B cell (primary cell): ENCODE results near the gene FITM1. TPM values are rescaled to one million over a fixed set of nuclear protein-coding genes. Genes with fewer than 3 reads are reported as not detected.

ENCODE experiments used
- ATAC-seq: fragments of 200-7000 bp; cut with Tn5 transposase; one replicate; pipeline ENCODE4 v1.10.0; 2021; ENCODE audit warnings: low read depth, mild to moderate bottlenecking, moderate number of reproducible peaks, moderate library complexity
- CTCF ChIA-PET: fragments of 350-600 bp; sonication (Branson Sonifier 250); formaldehyde crosslinking; loops from one replicate; lab custom pipeline; 2021; ENCODE audit warnings: antibody characterized with exemption, inconsistent platforms; lab: Charles Lee
- POLR2A ChIA-PET: fragments of 350-600 bp; sonication (Branson Sonifier 250); formaldehyde crosslinking; loops from one replicate; lab custom pipeline; 2021; ENCODE audit warnings: antibody characterized with exemption; lab: Charles Lee
- DNase-seq: peaks from one replicate; pipeline ENCODE4 v3.0.0; 2013
- H2AFZ ChIP-seq: 2 replicates; pipeline ENCODE4 v1.6.1; 2012; ENCODE audit warnings: mild to moderate bottlenecking, low read depth, low read length; ENCODE audit not compliant: insufficient read depth, poor library complexity, severe bottlenecking
- H3K27ac ChIP-seq, 2 donors: 1 replicate in 1 of 2; 2 replicates in 1 of 2; pipeline ENCODE4 v1.5.1; 2012 to 2013; ENCODE audit warnings: low read length in 2 of 2, mild to moderate bottlenecking in 2 of 2, moderate library complexity in 1 of 2
- H3K27me3 ChIP-seq, 4 experiments: fragments of 200-600 bp in 1 of 4; sonication (generic) in 1 of 4; replicated peaks in 1 of 4; 1 replicate in 2 of 4; 2 replicates in 2 of 4; pipeline versions ENCODE4 v1.6.1 to v1.7.0; 2013 to 2016; ENCODE audit warnings: low read length in 3 of 4, mild to moderate bottlenecking in 2 of 4, mixed read lengths in 1 of 4, moderate library complexity in 1 of 4; ENCODE audit not compliant: insufficient read depth in 4 of 4, control insufficient read depth in 3 of 4; ENCODE audit errors: control extremely low read depth in 1 of 4
- H3K36me3 ChIP-seq, 2 experiments: replicated peaks in 1 of 2; 1 replicate in 1 of 2; 2 replicates in 1 of 2; pipeline versions ENCODE4 v1.6.1 to v1.7.1; 2013; ENCODE audit warnings: low read length in 1 of 2; ENCODE audit not compliant: insufficient read depth in 2 of 2, control insufficient read depth in 1 of 2; ENCODE audit errors: control extremely low read depth in 1 of 2, extremely low read depth in 1 of 2
- H3K4me1 ChIP-seq, 2 donors: fragments of 200-600 bp in 1 of 2; sonication (generic) in 1 of 2; 1 replicate in 1 of 2; 2 replicates in 1 of 2; pipeline versions ENCODE4 v1.5.1 to v1.6.1; 2013 to 2017; ENCODE audit warnings: low read length in 2 of 2; ENCODE audit not compliant: control insufficient read depth in 2 of 2, insufficient read depth in 2 of 2
- H3K4me2 ChIP-seq: replicated peaks from 2 replicates; pipeline ENCODE3; 2012; ENCODE audit warnings: mild to moderate bottlenecking, low read depth, low read length; ENCODE audit not compliant: poor library complexity, severe bottlenecking
- H3K4me3 ChIP-seq, 5 experiments: fragments of 200-600 bp in 1 of 5; sonication (generic) in 1 of 5; 1 replicate in 3 of 5; 2 replicates in 2 of 5; pipeline versions ENCODE4 v1.5.1 to v1.7.0; 2011 to 2016; ENCODE audit warnings: low read length in 4 of 5, mild to moderate bottlenecking in 4 of 5, low read depth in 2 of 5, control low read depth in 1 of 5, moderate library complexity in 1 of 5; ENCODE audit not compliant: insufficient read depth in 1 of 5; ENCODE audit errors: control extremely low read depth in 1 of 5, extremely low read depth in 1 of 5
- H3K79me2 ChIP-seq: fragments of 200-600 bp; sonication (generic); one replicate; pipeline ENCODE4 v1.6.0; 2016; ENCODE audit warnings: low read length; ENCODE audit not compliant: control insufficient read depth, insufficient read depth
- H3K9ac ChIP-seq: fragments of 200-600 bp; sonication (generic); 2 replicates; pipeline ENCODE4 v1.6.1; 2017; ENCODE audit warnings: mild to moderate bottlenecking, low read length, moderate library complexity
- H3K9me3 ChIP-seq, 3 donors: one replicate each; pipeline versions ENCODE4 v1.6.1 to v1.7.1; 2013; ENCODE audit warnings: low read length in 2 of 3; ENCODE audit not compliant: control insufficient read depth in 2 of 3, insufficient read depth in 1 of 3; ENCODE audit errors: control extremely low read depth in 1 of 3
- H4K20me1 ChIP-seq: 2 replicates; pipeline ENCODE4 v1.6.0; 2012; ENCODE audit warnings: mild to moderate bottlenecking, low read length; ENCODE audit not compliant: insufficient read depth, control insufficient read depth, poor library complexity, severe bottlenecking
- H3K27ac Mint-ChIP-seq: one replicate; pipeline ENCODE4 v1.8.0; 2021; ENCODE audit warnings: mixed read lengths
- H3K27me3 Mint-ChIP-seq: one replicate; pipeline ENCODE4 v1.8.0; 2021; ENCODE audit warnings: mixed read lengths
- H3K4me1 Mint-ChIP-seq: one replicate; pipeline ENCODE4 v1.8.0; 2021; ENCODE audit warnings: mixed read lengths
- H3K4me3 Mint-ChIP-seq: one replicate; pipeline ENCODE4 v1.8.0; 2021; ENCODE audit warnings: mixed read lengths
- H3K9me3 Mint-ChIP-seq: one replicate; pipeline ENCODE4 v1.8.0; 2022; ENCODE audit warnings: mixed read lengths; ENCODE audit not compliant: insufficient read depth
- EZH2 ChIP-seq: IDR thresholded peaks from 2 replicates; pipeline ENCODE4 v1.6.1; 2012; ENCODE audit warnings: borderline replicate concordance, low read depth, mild to moderate bottlenecking, moderate library complexity, low read length; ENCODE audit not compliant: insufficient read depth, poor library complexity, severe bottlenecking
- WGBS: methylation state at CpG from one replicate; pipeline ENCODE4 v1.1.5; 2013; ENCODE audit warnings: missing lambda C conversion rate; ENCODE audit not compliant: insufficient coverage; 5-methylcytosine and 5-hydroxymethylcytosine counted together
- intact Hi-C: fragments of 100-400 bp; cut with micrococcal nuclease; formaldehyde crosslinking; loops from one replicate; pipeline ENCODE4 v1.10.0; 2022
- polyA plus RNA-seq: library from polyadenylated mRNA; depleted of rRNA; stranded (reverse); fragments of >200 nt; gene quantifications from 2 replicates; pipeline ENCODE4 v1.2.3, GENCODE V29; 2012
- total RNA-seq, 2 donors: library from RNA; stranded (reverse); fragments of 120-200 nt in 1 of 2; gene quantifications; 1 replicate in 1 of 2; 2 replicates in 1 of 2; pipeline versions ENCODE4 v1.2.3 to v1.2.4, GENCODE V29; 2013 to 2022
- TF ChIP-seq, protein P1 (sequence below): fragments of 200-600 bp; IDR thresholded peaks from one replicate; pipeline ENCODE4 v1.8.0; 2022; ENCODE audit warnings: antibody characterized with exemption, mild to moderate bottlenecking

Gene FITM1
- total and polyA plus RNA-seq, 2 donors (not counting 1 experiment from before 2014, with no cell fraction given) = 2.6 to 3.3 TPM

DNA sequence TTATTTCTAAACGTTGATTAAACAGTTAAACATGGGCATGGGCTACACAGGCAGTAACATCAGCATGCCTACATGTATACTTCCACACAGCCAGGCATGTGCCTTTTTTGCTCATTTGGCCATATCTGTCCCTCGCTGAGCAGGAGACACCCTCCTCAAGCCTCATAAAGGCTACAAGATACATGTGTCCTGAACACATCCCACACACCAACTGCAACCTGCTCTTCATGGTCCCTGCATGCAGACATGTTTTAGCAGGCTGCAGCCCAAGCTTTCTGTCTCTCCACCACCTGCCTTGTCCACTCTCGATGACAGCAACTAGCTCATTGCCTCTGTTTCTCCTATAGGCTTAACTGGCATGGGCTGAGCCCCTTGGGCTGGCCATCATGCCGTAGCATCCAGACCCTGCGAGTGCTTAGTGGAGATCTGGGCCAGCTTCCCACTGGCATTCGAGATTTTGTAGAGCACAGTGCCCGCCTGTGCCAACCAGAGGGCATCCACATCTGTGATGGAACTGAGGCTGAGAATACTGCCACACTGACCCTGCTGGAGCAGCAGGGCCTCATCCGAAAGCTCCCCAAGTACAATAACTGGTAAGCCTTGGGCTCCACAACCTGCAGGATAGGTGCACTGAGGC, 33.8 kb upstream of the FITM1 start:
- intact Hi-C loops = no loop called here
- Histone ChIP-seq H3K27me3 (no peaks in the 10 kb centered on the region), H3K4me1 (peaks cover 5 to 26% of the 10 kb centered on the region in 2 donors), H3K4me2 (no peak overlapping the region), H3K36me3 (peaks cover 2 to 44% of the 10 kb centered on the region in 2 experiments), H3K79me2 (peaks cover 33% of the 10 kb centered on the region), H3K9ac (no peak overlapping the region), H3K9me3 (no peaks in the 10 kb centered on the region), H4K20me1 (peaks cover 7% of the 10 kb centered on the region), H3K4me3 (no peak overlapping the region), H3K27ac (no peak overlapping the region), H2AFZ (no peak overlapping the region)
- CTCF ChIA-PET = interaction anchor here (0.6 to 12.1 kb wide), 6 partner anchors 9 to 91 kb away, joined by 3 to 292 read pairs (median 51); partner anchors contain the start of gene IRF9
- TF ChIP-seq EZH2 = no peak
- TF ChIP-seq, protein P1, sequence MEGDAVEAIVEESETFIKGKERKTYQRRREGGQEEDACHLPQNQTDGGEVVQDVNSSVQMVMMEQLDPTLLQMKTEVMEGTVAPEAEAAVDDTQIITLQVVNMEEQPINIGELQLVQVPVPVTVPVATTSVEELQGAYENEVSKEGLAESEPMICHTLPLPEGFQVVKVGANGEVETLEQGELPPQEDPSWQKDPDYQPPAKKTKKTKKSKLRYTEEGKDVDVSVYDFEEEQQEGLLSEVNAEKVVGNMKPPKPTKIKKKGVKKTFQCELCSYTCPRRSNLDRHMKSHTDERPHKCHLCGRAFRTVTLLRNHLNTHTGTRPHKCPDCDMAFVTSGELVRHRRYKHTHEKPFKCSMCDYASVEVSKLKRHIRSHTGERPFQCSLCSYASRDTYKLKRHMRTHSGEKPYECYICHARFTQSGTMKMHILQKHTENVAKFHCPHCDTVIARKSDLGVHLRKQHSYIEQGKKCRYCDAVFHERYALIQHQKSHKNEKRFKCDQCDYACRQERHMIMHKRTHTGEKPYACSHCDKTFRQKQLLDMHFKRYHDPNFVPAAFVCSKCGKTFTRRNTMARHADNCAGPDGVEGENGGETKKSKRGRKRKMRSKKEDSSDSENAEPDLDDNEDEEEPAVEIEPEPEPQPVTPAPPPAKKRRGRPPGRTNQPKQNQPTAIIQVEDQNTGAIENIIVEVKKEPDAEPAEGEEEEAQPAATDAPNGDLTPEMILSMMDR = no peak
- peak overlapping the region; percentile 59 for H3K4me3 Mint-ChIP-seq
- H3K9me3 Mint-ChIP-seq = no peaks in the 10 kb centered on the region
- POLR2A ChIA-PET = interaction anchor here (0.7 to 4.1 kb wide), 4 partner anchors 9 to 1086 kb away, joined by 4 to 35 read pairs (median 14); partner anchors contain the start of genes DCAF11 and NRL
- DNase-seq (no peak), ATAC-seq (no peak)
- peak overlapping the region; percentile 71 for H3K27ac Mint-ChIP-seq
- no peaks in the 10 kb centered on the region for H3K27me3 Mint-ChIP-seq
- over 99% methylated on average over 8 of the region's 8 CpGs for WGBS
- peaks cover 29% of the 10 kb centered on the region for H3K4me1 Mint-ChIP-seq

DNA sequence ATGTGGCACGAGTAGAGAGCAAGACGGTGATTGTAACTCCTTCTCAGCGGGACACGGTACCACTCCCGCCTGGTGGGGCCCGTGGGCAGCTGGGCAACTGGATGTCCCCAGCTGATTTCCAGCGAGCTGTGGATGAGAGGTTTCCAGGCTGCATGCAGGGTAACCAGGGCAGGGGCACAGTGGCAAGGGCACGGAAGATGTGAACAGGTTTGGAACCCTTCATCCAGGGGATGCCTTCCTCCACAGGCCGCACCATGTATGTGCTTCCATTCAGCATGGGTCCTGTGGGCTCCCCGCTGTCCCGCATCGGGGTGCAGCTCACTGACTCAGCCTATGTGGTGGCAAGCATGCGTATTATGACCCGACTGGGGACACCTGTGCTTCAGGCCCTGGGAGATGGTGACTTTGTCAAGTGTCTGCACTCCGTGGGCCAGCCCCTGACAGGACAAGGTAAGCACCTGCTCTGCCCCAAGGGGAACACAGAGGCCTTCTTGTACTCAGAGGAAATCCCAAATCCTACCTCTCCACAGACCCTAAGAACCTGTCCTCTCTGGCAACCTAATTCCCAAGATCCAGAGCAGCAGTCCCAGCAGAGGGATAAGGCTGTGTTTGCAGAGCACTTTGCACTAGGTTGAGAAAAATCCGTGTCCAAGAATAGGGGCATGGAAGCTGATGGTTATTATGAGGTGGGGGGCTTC, 32.1 kb upstream of the FITM1 start:
- Histone ChIP-seq H4K20me1 (peaks cover 7% of the 10 kb centered on the region), H3K79me2 (peaks cover 40% of the 10 kb centered on the region), H3K4me1 (peaks cover 5 to 24% of the 10 kb centered on the region in 2 donors), H3K4me2 (no peak overlapping the region), H2AFZ (no peak overlapping the region), H3K27ac (no peak overlapping the region), H3K4me3 (no peak overlapping the region), H3K27me3 (no peaks in the 10 kb centered on the region), H3K9me3 (no peaks in the 10 kb centered on the region), H3K9ac (no peak overlapping the region), H3K36me3 (peaks cover 2 to 57% of the 10 kb centered on the region in 2 experiments)
- H3K27ac Mint-ChIP-seq = no peak overlapping the region
- WGBS = 99% methylated on average over 15 of the region's 16 CpGs
- intact Hi-C loops = no loop called here
- TF ChIP-seq, protein P1 = no peak
- no peak for TF ChIP-seq EZH2
- DNase-seq = no peak
- H3K4me3 Mint-ChIP-seq = no peak overlapping the region
- ChIA-PET CTCF (interaction anchor here (10.7 to 12.1 kb wide), 2 partner anchors 7 to 42 kb away, joined by 198 to 292 read pairs; no protein-coding TSS in a partner anchor), POLR2A (no interaction called here)
- no peaks in the 10 kb centered on the region for H3K9me3 Mint-ChIP-seq
- peaks cover 23% of the 10 kb centered on the region for H3K4me1 Mint-ChIP-seq
- ATAC-seq = no peak
- no peaks in the 10 kb centered on the region for H3K27me3 Mint-ChIP-seq
